GM19025 (cell line): ENCODE data around the gene TCIRG1.

ENCODE experiments used
- ATAC-seq: cut with Tn5 transposase; IDR thresholded peaks from one replicate; pipeline ENCODE4 v1.9.1; 2021; ENCODE audit warnings: mild to moderate bottlenecking, low read depth, moderate library complexity; ENCODE audit not compliant: unreplicated experiment

The TCIRG1 gene

GRCh38 chr11:68049509-68050370, 10.9 kb downstream of the TCIRG1 start:
- ATAC-seq = no peak

DNA sequence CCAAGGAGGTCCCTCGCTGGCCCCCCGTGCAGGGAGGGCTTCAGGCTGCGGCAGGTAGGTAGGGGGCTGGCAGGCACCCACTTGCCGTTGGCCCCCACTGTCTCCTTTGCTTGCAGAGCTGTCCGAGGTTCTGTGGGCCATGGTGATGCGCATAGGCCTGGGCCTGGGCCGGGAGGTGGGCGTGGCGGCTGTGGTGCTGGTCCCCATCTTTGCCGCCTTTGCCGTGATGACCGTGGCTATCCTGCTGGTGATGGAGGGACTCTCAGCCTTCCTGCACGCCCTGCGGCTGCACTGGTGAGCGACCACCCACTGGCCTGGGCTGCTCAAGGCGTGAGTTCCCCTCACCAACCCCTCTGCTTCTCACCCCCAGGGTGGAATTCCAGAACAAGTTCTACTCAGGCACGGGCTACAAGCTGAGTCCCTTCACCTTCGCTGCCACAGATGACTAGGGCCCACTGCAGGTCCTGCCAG, 11.6 kb downstream of the TCIRG1 start:
- ATAC-seq = no peak

- no peak for ATAC-seq
These were observed 12.6 kb downstream of the TCIRG1 start for GRCh38 chr11:68051191-68052136.

GRCh38 chr11:68052137-68052873, 13.5 kb downstream of the TCIRG1 start:
- ATAC-seq = no peak

DNA sequence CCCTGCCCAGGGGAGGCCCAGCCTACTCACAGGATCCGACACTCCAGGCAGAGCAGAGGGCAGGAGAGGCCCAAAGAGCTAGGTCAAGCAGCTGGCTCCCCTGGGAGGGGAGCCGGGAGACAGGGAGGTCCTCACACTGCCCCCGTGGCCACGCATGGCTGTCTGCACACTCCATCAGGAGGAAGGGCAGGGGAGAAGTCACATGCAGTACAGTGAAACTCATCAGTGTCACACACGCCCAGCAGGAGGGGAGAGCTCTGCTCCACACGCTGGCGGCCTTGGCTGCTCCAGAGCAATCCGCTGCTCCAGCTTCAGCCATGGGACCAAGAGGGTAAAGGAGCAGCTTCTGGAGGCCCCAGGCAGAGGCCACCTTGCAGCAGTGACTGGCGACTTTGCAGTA, 14.3 kb downstream of the TCIRG1 start:
- ATAC-seq = no peak

DNA sequence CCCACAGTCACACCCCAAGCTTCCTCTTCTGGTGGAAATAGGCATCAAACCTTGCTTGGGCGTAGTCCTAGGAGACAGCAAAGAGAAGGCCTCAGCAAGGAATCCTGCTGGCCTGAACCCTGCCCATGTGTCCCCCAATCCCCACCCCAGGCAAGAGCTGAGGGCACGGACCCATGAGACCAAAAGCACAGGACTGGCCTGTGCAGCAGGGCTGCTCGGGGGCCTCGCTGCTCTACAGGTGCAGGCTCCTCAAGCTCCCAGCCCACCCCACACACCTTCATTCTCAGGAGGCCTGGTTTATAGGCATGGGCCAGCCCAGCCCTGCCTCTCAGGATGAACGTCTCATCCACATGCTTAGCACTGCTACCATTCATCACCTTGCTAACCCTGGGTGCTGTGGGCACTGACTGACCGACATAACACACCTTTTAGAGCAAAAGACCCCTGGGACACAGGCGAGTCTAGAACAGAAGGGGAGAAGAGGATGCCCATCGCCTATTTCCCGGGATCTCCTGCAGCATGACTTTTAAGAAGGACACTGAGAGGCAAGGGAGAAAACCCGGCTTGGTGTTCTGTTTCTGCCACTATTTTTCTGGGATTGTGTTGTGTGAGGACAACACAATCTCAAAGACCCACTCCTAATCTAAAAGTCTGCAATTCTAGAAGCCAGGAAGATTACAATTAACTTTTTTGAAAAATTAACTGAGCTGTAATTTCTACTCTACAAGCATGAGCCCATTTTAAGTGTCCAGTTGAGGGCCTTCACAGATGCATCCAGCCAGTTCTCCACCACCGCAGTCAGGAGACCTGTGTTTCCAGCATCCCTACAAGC, 15.4 kb downstream of the TCIRG1 start:
- no peak for ATAC-seq

DNA sequence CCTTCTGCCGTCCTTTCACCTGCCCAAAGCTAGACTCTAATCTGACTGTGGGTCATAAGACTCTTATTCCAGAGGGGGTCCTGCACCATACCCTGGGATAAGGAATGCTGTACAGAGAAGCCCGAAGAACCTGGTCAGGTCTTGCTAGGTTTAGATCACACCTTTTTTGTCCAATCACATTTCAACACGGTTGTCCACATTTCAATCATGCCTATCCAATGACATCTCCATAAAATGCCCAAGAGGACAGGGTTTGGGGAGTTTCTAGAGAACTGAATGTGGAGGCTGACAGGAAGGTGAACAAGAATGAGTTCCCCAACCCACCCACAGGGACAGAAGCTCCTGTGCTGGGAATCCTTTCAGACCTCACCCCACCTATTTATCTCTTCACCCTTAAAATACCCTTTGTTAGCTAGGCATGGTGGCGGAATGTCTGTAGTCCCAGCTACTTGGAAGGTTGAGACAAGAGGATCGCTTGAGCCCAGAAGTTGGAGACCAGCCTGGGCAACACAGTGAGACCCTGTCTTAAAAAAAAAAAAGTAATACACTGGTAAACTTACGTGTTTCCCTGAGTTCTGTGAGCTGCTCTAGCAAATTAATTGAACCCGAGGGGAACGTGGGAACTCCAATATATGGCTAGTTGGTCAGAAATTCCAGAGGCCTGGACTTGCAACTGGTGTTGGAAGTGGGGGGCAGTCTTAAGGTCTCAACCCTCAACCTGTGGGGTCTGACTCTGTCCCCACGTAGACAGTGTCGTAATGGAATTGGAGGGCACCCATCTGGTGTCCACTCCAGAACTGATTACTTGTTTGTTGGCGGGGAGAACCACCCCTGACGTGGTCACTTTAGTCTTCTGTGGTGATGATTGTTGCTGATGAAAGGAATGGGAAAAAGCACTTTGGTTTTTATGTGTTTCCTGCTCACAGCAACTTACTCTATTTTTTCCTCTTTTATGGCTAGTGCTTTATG, 17.8 kb downstream of the TCIRG1 start:
- ATAC-seq = no peak

- ATAC-seq = no peak
These were observed 19.0 kb downstream of the TCIRG1 start for GRCh38 chr11:68057807-68058206.

DNA sequence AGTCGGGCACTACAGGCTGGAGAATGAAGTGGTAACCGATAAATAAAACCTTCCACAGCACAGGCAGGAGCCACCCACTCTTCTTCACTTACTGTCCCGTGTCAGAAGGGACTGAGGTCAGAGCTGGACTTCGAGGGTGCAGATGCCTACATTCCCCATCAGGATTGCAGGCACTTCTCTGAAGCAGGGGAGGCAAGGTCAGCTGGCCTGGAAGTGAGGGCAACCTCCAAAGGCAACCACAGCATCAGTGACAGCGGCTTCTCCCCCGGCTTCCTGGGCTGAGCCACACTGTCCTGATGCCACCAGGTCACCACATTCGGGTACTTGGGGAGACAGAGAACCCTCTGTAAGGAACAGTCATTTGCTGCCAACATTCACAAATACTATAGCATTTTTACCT, 22.7 kb downstream of the TCIRG1 start:
- ATAC-seq = no peak

DNA sequence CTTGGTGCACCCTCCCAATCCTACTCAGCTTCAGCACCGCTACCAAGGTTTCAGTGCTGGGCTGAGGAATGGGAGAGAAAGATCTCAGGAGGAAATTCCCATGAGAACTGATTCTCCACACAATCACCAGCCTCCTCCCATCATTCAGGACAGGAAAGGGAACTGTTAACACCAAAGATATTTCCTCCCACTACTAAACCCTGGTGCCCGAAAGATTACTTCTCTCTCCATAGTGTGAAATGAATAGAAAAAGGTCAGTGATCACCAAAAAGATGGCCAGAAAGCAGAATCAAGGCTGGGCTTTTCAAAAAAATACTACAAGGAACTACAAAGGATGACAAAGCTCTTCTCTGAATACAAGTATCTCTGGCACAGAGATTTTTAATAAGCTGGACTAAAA, 26.1 kb downstream of the TCIRG1 start:
- no peak for ATAC-seq

DNA sequence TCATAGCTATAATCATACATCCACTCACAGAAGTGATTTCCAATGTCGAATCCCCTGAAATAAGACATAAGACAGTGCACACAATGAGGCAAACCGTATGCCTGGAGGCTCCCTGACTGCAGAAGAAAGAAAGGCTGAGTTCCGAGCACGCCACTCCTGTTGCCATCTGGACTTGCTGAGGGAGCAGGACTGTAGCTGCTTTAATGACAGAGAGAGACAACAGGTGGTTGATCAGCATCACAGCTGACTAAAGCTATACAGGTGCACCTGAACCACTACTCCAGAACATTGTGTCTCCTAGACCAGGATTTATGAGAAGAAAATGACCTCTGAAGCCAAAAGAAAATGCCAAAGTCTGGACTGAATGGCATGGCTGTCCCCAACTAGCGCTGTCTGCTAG, 27.0 kb downstream of the TCIRG1 start:
- no peak for ATAC-seq

GRCh38 chr11:68066742-68067141, 27.9 kb downstream of the TCIRG1 start:
- ATAC-seq = no peak

GRCh38 chr11:68067991-68068390, 29.2 kb downstream of the TCIRG1 start:
- ATAC-seq = no peak

- no peak for ATAC-seq
These were observed 32.6 kb downstream of the TCIRG1 start for GRCh38 chr11:68071281-68072048.

DNA sequence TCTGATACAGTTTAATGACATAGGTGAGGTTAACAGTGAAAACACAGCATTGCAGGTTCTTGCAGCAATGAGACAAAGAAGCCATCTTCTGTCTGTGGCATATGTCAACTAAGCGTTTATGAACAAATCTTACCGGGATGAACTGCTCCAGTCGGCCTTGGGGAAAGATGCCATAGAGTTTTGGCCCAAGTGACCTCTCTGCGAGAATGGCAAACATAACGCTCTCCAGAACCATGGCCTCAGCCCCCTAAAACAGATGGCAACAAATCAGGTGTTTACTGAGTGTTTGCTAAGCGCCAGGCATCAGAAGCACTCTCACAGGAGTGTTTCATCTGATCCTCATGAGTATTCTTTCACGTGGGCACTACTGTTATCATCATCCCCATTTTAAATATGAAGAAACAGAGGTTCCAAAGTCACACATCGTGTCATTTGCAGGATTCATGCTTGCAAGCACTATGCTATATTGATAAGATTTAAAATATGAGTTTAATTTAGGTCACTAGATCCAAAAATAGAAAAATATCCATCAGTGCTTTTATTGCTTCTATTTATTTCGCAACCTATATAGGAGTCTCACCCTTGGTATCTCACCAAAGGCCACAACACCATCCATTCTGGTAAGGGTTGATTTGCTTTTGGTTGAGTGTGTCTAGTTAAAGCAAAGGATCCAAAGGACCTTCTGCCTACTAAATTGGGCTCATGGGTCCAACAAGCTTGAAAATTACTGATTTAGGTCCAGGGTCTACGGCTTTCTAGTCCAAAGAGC, 35.9 kb downstream of the TCIRG1 start:
- no peak for ATAC-seq

GRCh38 chr11:68076371-68077042, 37.7 kb downstream of the TCIRG1 start:
- no peak for ATAC-seq
